GM10248 (cell line): ENCODE measurements around the gene CAMTA1.

Source experiments
- CTCF ChIA-PET: fragments of 300-600 bp; sonication (Branson Sonifier 250); formaldehyde crosslinking; extraction: SDS; loops from one replicate; lab custom pipeline; 2021; ENCODE audit warnings: antibody characterized with exemption; lab: Yijun Ruan, JAX
- POLR2A ChIA-PET: fragments of 350-650 bp; sonication (Branson Sonifier 250); formaldehyde crosslinking; extraction: SDS; loops from one replicate; lab custom pipeline; 2020; ENCODE audit warnings: antibody characterized with exemption; lab: Yijun Ruan, JAX
- DNase-seq: peaks from one replicate; pipeline ENCODE4 v3.0.0; 2012; ENCODE audit errors: extremely low spot score
- CTCF ChIP-seq: IDR thresholded peaks from 2 replicates; pipeline ENCODE4 v1.5.1; 2012; ENCODE audit warnings: mild to moderate bottlenecking, low read depth; ENCODE audit errors: extremely low read depth, missing control alignments, control extremely low read depth

CAMTA1 gene

GRCh38 chr1:7317888-7318287 is 532.6 kb downstream of the CAMTA1 start:
- no peak for TF ChIP-seq CTCF
- ChIA-PET POLR2A (no interaction called here), CTCF (interaction anchor here (1.2 kb wide), 1 partner anchor 13 kb away, joined by 3 read pairs; no protein-coding TSS in a partner anchor)
- no peak for DNase-seq

GRCh38 chr1:7319196-7319595 is 533.9 kb downstream of the CAMTA1 start:
- no peak for TF ChIP-seq CTCF
- ChIA-PET POLR2A (no interaction called here), CTCF (interaction anchor here (1.2 kb wide), 1 partner anchor 14 kb away, joined by 3 read pairs; no protein-coding TSS in a partner anchor)
- DNase-seq, result no peak

- ChIA-PET POLR2A (no interaction called here), CTCF (no interaction called here)
- no peak for TF ChIP-seq CTCF
- DNase-seq, result no peak
Observed at GRCh38 chr1:7320661-7321060, 535.4 kb downstream of the CAMTA1 start.

GRCh38 chr1:7322283-7322785 is 537.1 kb downstream of the CAMTA1 start:
- POLR2A ChIA-PET, result no interaction called here

GRCh38 chr1:7322912-7323311 is 537.7 kb downstream of the CAMTA1 start:
- ChIA-PET POLR2A (no interaction called here), CTCF (no interaction called here)
- no peak for TF ChIP-seq CTCF
- no peak for DNase-seq

More at GRCh38 chr1:7322283-7322785, 537.1 kb downstream of the CAMTA1 start:
- no peak for TF ChIP-seq CTCF
- no peak for DNase-seq
- CTCF ChIA-PET, result no interaction called here

GRCh38 chr1:7325254-7325653 is 540.0 kb downstream of the CAMTA1 start:
- POLR2A ChIA-PET, result no interaction called here
- no peak for DNase-seq
- CTCF ChIA-PET, result no interaction called here
- TF ChIP-seq CTCF, result no peak
